ENCODE results near the gene ITIH3. TPM values are rescaled to one million over a fixed set of nuclear protein-coding genes. Genes with fewer than 3 reads are reported as not detected.

The ITIH3 gene
- total RNA-seq, 1 donor from 2014 or later = not detected

Other genes starting within 250 kb of the ITIH3 start
- gene PBRM1, start 108.9 kb upstream of the ITIH3 start, total RNA-seq = 56.9 and 78.4 TPM in 2 replicates
- 59.8 and 70.0 TPM in 2 replicates for gene GNL3, start 108.8 kb upstream of the ITIH3 start, total RNA-seq
- gene GLT8D1, start 89.0 kb upstream of the ITIH3 start, total RNA-seq = 93.5 and 93.6 TPM in 2 replicates
- 156 and 169 TPM in 2 replicates for gene SPCS1, start 88.7 kb upstream of the ITIH3 start, total RNA-seq
- gene NEK4, start 23.9 kb upstream of the ITIH3 start, total RNA-seq = 6.3 and 13.7 TPM in 2 replicates
- gene ITIH1, start 17.2 kb upstream of the ITIH3 start, total RNA-seq = not detected in 2 replicates
- gene ITIH4, start 35.9 kb downstream of the ITIH3 start, total RNA-seq = 0.29 TPM in 1 of 2 replicates, not detected in the other
- 2.7 TPM in 1 of 2 replicates, not detected in the other for gene MUSTN1, start 40.2 kb downstream of the ITIH3 start, total RNA-seq
- 14.0 and 28.5 TPM in 2 replicates for gene STIMATE, start 102.8 kb downstream of the ITIH3 start, total RNA-seq

Data from glomerular endothelial cell (primary cell).